Mammary epithelial cell (primary cell): ENCODE measurements around the gene ELAVL2.

Source experiments
- CTCF ChIP-seq, 2 donors: IDR thresholded peaks in 1 of 2; conservative IDR thresholded peaks in 1 of 2; 2 replicates each; pipeline ENCODE4 v1.5.1; 2011 to 2012; ENCODE audit warnings: inconsistent platforms in 2 of 2, low read length in 2 of 2, mild to moderate bottlenecking in 2 of 2, control low read depth in 1 of 2, low read depth in 1 of 2; ENCODE audit not compliant: insufficient read depth in 1 of 2; ENCODE audit errors: extremely low read depth in 1 of 2
- EZH2 ChIP-seq: IDR thresholded peaks from 2 replicates; pipeline ENCODE4 v1.6.1; 2012; ENCODE audit warnings: low read length, inconsistent platforms, borderline replicate concordance

GRCh38 chr9:23702311-23702922 lies 123.6 kb downstream of the ELAVL2 start:
- TF ChIP-seq CTCF (conservative IDR thresholded peaks at IDR 0.05 in 1 of 2, IDR thresholded peaks at IDR 0.05 in 1 of 2; ENCODE audit: extremely low read depth in 1 of 2, insufficient read depth in 1 of 2, low read depth in 1 of 2, low read length in 2 of 2): peak; percentile 23 to 42
- no peak for TF ChIP-seq EZH2
